ENCODE data around the gene ATP6V0C.
"Not testable (repeated sequence)": the region's sequence is repeated elsewhere in the genome, so short reads cannot be mapped to it uniquely, and the experiment has no call there.

Gene ATP6V0C

DNA sequence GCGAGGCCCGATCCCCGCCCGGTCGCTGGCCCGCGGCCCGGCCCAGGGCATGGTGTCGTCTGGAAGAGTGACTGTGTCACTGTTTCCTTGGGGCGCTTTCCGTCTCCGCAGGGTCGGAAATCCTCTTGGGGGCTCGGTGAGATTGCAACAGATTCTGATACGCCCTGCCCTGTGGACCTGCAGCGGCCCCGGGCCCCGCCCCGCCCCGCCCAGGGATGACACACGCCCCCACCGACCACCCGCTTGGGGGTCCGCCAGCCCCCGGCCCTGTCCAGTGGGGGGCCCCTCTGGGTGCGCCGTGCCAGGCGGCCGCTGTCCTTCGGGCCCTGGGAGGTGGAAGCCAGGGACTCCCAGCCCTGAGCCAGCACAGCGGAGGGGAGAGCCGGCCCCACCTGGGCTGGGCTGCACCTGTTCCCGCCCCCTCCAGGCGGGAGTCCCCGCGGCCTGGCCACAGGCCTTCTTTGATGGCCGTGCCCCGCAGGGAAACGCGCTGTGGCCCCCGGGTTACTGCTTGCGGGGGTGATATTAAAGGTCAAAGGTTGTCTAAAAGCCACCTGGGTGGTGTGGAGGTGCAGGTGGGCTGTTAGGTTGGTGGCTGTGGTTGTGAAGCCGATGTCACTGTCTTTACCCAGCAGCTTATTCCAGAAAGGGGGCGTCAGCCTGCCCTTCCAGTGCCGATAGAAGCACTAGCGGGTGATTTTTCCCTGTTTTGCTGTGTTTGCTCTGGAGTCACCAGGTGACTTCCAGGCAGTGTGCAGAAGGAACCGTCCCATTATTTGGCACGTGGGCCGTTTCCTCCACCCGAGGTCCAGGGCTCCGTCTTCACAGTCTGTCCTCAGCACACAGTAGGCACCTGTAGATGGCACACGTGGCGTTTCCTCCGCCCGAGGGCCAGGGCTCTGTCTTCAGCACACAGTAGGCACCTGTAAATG, 38.1 kb upstream of the ATP6V0C start:
- DNase-seq: peak; percentile 28

DNA sequence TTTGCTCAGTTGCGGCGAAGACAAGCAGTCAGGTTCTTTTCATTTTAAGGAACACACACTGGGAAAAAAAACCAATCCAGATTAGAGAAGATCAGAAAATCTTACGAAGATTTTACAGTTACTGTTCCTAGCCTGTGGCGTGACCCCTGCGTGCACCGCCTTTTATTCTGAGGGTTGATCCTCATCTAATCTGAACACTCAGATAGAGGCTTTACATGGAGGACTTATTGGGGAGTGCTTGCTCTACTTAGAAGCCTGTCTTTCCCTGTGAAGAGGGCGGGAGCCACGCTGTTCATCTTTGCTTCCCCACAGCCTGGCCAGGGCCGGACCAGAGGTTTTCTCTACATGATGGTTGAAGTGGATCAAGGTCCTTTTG, 37.4 kb upstream of the ATP6V0C start:
- DNase-seq: no peak

DNA sequence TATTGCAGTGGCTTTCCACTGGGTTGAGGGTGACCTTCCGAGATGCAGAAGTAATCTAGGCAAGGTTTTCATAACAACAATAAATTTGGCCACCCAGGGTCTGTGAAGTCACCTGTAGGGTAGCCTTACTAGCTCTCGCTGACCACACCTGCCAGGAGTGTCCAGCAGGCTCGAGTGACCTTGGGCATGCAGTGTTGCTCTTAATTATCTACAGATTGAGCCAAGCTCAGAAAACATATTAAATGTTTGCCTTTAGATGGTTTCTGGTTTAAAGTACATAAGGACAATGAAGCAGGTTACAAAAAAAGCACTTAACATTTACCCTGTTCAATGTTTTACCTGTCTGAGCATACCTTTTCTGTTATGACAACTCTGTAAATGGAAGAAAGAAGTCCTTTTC, 37.0 kb upstream of the ATP6V0C start:
- DNase-seq: no peak

DNA sequence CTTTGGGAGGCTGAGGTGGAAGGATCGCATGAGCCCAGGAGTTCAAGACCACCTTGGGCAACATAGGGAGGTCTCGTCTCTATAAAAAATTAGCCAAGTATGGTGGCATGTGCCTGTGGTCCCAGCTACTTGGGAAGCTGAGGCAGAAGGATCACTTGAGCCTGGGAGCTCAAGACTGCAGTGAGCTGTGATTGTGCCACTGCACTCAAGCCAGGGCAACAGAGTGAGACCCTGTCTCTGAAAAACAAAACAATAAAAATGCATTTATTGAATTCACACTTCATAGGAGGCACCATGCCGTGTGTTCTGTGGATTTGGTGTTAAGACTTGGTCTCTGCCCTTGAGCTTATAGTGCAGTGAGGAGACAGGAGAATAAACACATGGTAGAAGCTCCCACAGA, 36.4 kb upstream of the ATP6V0C start:
- DNase-seq: no peak

DNA sequence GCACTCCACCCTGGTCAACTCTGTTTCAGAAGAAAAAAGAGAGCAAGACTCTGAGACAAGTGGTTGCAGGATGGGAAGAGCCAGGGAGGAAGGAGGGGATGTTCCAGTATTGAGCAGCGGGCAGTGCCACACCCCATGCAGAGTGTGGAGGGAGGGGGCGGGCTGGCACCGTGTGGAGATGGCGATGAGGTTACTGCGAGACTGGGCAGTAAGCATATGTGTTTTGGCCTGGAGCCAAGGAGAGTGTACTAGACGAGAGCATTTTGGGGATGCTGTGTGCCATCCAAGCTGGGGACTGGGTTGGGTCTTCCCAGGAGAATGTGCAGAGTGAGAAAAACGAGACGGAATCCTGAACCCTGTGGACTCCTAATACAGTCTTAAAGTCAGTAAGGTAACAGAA, 35.5 kb upstream of the ATP6V0C start:
- no peak for DNase-seq

DNA sequence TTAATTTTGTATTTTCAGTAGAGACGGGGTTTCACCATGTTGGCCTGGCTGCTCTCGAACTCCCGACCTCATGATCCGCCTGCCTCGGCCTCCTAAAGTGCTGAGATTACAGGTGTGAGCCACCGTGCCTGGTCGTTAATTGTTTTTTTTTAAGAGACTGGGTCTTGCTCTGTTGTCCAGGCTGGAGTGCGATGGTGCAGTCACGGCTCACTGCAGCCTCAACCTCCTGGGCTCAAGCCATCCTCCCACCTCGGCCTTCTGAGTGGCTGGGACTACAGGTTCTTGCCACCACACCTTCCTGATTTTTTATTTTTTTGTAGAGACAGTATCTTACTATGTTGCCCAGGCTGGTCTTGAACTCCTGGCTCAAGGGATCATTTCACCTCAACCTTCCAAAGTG, 33.8 kb upstream of the ATP6V0C start:
- not testable (repeated sequence) for DNase-seq

DNA sequence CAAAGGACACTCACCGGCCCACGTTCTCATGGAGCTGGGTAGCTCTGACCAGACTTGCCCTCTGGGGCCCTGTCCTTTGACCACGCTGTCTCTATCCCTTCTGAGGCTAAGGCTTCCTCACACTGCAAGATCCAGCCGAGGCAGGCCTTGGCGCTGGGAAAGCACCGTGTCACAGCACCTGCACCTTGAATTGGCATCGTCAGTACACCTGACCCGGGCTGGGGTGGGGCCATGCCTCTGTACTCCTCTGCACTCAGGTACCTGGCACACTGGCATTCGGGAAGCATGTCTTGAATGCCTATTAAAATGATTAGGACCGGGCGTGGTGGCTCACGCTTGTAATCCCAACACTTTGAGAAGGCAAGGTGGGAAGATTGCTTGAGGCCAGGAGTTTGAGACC, 32.8 kb upstream of the ATP6V0C start:
- DNase-seq: no peak

DNA sequence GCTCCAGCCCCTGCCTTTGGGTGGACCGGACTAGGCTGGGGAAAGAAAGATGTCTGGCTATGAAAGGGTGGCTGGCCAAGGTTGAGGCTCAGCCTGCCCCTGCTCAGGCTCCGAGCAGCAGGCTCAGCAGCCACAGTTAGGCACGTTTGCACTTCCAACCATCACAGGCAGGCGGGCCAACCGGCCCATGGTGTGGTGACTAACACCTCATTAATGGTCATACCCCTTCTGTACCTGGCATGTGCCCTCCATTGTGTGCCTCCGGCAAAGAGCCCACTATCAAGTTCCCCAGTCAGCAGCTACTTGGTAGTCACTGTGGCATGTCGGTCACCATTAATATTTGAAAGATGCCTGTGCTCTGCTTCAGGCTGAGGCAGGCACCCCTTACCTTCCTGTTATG, 32.1 kb upstream of the ATP6V0C start:
- no peak for DNase-seq

DNA sequence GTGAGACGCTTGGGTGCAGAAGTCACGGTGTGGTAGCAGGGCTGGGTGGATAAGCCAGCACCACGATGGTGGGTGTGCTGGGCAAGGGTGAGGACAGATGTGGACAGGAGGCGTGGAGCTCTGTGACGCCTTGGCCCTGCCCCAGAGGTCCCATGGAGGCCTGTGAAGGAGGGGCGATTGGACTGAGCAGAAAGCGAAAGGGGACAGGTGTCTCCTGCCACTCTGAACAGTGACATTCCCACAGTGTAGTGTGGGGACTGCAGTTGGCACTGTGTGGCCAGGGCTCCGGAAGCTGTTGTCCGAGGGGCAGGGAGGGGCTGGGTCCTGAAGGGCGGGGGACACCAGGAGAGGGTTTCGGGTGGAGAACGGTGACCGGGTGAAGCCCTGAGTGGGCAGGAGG, 31.5 kb upstream of the ATP6V0C start:
- DNase-seq: no peak

DNA sequence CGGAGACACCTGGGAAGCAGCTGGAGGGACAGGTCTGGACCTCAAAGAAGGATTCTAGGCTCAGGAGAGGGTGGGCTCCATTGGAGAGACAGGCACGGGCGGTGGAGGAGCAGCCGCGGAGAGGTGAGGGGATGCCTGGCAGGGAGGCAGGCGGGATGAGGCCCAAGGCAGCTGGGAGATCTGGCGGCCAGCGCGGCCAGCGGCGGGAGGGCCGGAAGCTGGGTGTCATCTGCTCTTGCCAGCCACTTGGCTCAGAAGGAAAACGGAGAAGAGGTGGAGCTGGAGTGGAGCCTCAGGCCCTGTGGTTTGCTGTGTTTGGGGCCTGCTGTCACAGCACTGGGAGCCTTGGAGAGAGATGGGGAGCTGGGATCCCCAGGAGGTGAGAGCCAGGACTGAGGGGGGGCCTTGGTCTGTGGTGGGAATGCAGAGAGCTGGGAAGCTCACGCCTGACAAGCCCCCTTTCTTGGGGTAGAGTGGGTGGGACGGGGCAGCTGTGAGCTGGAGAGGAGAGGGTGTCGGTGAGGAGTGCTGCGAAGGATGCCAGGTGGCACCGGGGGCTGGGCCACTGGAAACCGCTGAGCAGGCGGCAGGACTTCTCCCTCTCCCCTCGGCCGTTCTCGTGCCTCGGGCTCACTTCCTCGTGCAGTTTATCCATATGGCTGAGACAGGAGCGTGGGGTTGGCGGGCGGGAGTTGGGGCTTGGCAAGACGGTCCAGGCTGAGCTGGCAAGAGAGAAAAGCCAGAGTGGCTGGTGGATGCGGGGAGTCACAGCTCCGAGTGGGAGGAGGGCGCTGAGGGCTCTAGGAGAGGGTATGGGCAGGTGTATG, 30.8 kb upstream of the ATP6V0C start:
- DNase-seq: no peak

DNA sequence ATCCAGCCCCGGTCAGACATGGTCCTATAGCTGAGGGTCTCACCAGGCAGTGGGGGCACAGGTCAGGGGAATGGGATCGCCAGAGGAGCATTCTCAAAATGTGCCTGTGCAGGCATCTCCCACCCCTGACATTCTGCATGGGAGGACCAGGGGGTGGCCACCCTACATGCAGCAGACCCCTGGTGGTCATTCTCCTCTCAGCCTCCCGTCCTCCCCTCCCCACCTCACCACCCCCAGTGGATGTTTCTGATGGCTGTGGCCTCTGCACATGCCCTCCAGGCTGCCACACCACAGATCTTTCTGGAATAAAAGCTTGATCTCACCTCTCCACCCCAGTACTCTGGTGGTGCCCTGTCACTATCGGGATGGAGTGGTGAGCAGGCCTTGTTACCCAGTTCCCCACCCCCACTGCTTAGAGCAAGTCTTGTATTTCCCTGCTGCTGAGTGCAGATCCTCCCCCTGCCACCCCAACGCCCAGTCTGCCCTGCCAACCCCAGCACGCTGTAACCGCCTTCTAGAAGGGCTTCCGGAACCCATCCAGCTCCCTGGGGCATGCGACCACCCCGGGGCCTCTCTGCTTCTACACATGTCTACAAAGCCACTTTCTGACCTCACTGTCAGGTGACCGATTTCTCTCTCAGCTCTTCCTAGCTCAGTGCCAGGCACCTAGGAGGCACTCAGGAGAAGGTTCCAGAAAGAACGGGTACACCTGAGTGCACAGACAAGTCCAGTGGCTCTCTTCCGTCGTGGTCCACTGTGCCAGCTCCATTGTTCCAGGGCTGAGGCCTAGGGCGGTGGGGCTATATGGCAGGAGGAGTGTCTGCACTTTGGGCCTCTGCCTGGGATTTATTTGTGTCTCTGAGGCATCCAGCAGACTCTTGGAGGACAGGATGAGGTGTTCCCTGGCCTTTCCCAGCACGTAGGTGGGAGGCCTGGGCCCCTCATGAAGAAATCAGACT, 29.5 kb upstream of the ATP6V0C start:
- DNase-seq: no peak

DNA sequence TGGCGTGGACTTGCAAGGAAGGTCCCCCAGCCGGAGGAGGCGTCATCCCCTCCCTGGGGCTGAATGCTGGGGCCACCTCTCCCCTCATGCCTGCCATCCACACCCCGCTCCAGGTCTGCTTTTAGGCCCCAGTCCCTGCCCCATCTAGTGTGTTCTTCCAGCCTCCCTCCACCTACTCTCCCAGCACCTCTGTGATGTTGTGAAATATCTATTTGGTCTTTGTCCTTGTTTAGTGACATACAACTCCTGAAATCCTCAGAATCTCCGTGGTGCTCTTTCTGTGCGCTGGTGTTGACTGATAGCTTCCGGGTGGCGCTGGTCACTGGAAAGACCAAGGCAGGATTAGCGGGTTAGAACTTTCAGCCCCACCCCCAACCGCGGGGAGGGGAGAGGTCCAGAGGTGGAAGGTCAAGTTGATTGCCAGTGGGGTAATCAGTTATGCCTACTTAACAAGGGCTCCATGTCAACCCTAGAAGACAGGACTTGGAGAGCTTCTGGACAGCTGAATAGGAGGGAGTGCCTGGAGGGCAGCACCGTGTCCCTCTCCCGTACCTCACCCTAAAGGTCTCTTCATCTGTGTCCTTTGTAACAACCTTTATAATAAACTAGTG, 28.7 kb upstream of the ATP6V0C start:
- no peak for DNase-seq

DNA sequence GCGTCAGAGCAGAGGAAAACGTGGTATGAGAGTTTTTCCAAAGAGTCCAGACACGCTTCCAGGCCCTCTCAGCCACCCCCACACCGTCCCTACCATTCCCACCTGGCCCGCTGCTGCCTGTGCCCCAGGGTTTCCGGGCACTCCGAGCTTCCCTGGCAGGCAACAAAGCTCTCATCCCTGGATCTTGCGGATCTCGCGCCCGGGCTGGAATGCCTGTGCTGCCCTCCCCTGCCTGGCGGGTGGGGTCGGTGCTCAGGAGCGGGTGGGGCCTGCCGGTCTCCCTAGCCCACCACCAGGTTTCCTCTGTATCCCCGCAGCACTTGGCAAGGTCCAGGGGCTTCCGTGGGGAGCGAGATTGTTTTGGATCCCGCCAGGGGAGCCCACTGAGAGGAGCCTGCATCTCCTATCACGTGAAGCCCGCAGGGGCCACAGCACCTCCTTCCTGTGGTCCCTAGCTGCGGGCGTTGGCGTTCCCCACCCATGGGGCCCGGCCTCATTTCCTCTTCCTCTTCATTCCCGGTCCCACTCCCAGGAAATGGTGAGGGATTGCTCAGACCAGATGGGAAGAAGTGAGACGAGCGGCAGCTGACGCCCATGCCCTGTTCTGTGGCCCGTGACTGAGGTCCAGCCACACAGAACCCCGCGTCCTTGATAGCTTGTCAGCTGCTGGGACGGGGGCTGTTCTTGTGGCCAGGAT, 27.8 kb upstream of the ATP6V0C start:
- DNase-seq: no peak

DNA sequence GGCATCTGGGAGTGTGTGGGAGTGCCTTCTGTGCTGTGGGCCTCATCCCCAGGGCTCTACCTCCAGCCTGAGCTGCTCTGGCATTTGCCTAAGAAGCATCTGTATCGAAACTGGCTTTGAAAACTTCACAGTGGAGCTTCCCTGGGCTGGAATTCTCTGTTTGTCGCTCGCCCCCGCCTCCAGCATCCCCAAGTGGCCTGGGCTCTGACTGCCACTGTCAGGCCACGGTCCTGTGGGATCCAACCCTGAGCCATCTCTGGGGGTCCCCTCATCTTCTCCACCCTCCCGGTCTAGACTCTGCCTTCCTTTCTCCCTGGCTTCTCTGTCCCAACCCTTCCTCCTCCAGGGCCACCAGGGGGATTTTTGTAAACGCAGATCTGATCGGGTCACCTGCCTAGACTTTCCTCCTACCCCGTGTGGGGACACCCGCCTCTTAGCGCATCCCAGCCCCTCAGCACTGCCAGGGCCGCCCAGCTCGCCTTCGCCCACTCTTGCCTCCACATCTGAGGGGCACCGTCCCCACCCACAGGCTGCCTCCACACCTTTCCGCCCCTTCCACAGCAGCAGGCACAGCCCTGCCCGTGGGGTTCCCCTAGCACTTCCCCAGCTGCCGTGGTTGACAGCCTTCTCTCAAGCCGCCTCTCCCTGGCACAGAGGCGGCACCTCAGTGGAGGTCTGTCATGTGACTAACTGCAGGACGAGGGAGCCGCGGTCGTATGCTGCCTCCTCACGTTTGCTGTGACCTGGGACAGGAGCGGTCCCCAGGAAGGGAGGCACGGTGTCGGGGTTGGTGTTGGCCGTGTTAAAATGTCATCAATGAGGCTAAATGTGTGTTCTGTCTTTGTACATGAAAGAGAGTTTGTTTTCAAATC, 26.9 kb upstream of the ATP6V0C start:
- peak; percentile 81 for DNase-seq

DNA sequence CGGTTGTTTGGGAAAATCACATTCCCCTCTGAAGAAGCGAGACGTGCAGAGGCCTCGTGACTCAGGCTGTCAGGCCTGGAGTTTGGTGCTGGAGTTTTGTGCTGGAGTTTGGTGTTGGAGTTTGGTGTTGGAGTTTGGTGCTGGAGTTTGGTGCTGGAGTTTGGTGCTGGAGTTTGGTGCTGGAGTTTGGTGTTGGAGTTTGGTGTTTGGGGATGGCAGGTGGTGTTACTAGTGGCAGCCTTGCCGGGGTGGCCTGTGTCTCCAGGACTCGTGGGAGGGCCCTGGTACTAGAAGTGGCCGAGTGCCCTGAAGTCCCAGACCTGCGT, 26.3 kb upstream of the ATP6V0C start:
- DNase-seq: no peak

DNA sequence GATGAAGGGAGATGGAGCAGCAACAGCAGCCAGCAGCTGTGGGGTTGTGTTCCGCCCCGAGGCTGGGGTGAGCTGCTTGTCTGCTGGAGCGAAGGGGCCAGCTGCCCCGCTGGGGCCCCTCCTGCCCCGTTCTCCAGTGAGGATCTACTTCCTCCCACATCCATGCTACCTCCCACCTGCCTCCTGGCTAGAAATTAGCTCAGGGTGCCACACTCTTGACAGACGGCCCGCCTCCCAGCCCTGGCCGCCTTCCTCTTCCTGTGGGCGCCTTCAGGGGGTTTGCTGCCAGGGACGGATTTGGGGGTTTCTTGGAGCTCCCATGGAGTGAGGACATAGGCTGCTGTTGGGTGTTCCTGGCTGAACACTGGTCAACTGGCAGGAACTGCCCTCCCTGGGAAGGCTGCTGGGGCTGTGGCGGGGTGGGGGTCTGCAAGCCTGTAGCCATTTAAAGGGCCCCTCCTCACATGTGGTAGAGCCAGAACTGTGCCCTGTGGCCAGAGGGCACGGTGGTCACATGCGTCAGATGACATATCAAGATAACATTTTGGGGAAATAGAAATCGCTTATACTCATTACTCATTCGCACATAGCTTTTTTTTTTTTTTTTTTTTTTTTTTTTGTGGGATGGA, 25.7 kb upstream of the ATP6V0C start:
- DNase-seq: no peak

DNA sequence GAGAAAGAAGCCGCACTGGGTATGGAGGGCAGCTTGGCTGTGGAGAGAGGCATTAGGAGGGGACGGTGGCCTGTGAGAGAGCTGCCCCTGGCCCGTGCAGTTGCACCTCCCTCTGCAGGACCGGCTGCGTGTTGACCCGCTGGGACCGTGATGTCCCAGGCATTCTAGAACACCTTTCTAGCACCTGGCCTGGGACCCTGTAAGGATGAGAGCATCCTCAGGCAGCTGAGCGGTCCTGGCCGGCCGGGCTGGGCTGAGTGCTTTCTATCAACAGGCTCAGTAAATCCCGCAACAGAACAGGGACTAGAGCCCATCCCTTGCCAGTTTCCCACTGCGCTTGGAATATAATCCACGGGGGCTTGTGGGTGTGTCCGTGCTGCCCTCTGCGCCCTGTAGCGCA, 24.2 kb upstream of the ATP6V0C start:
- DNase-seq: no peak

DNA sequence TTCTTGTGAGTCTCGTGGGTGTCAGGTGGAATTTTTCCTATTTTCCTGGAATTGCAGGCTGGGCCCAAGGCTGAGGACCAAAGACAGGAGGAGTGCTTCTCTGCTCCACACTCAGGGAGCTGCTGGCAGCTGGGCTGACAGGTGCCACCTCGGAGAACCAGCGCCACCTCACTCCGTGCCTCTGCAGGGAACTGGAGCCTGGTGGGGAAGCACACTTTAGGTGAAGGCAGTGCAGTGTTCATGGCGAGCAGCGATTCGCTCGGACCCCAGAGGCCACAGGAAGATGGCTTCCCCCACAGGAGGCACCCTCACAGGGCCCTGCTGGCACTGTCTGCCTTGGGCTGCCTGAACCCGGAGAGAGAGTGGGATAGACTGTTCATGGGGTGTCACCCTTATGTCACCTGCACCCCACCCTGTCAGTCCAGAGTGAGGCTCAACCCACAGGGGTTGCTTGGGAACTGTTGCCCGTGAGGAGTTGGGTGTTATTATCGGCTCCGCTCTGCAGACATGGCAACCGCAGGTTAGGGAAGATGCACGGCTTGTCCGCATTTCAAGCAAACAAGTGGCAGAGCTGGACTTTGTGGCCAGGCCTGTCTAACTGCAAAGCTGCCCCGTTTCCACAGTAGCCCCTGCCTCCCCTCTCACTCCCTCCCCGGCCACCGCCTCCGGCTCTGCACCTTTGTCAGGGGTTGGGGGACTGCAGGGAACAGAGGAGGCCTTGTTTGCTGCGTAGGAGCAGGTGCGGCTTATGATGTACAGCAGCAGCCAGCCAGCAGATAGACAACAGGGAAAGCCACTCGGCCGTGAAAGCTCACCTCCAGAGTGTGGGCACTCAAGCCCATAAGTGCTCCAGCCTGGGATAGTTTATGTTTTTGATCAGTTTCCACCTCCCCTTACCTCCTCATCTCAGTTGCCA, 23.3 kb upstream of the ATP6V0C start:
- DNase-seq: no peak

DNA sequence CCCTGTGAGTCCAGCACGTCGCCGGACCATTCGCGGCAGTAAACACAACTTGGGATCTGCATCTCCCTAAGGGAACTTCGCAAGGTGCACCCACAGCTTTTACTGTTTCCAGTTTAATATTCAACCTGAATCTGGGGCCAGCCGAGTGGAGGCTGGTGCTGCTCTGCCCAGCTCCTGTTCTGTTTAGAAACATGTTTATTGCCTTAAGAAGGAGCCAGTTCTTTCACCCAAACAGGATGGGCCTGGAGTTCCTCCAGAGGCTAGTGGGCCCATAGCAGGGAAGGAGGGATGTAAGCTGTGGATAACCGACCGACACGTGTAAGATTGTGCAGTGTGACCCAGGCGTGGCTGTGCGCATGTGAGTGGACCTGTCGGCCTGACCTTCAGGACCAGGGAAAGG, 21.5 kb upstream of the ATP6V0C start:
- no peak for DNase-seq
